Measurements from ENCODE around the gene C17orf114.

Gene C17orf114

DNA sequence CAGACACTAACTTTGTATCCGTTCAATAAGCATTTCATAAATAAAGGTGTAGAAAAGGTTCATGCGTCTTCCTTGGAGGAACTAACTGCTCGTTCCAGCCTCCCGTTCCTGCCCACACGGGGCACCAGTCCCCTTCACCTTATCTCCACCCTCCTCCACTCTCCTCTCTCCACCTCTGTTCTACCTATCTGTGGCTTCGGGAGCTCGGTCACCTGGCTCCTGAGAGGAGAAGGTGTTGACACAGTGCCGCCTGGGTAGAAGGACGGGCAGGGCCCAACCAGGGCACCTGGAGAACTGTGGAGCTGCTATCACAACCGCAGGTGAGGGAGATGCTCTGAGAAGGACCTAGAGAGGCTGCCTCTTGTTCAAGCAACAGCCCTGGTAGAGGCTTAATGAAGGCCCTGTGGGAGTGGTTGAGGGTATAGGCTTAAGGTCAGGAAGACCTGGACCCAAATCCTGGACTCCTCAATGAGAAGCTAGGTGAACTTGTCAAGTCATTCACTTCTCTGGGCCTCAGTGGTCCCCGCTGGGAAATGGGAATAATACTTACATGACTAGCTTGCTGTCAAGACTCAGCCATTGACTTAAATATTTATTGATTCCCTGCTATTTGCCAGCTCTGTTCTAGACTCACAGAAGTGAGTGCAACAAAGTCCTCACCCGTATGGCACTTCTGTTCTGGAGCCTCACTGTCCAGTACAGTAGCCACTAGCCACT is 21.4 kb upstream of the C17orf114 start:
- DNase-seq (ENCODE audit: low read depth) = no peak

DNA sequence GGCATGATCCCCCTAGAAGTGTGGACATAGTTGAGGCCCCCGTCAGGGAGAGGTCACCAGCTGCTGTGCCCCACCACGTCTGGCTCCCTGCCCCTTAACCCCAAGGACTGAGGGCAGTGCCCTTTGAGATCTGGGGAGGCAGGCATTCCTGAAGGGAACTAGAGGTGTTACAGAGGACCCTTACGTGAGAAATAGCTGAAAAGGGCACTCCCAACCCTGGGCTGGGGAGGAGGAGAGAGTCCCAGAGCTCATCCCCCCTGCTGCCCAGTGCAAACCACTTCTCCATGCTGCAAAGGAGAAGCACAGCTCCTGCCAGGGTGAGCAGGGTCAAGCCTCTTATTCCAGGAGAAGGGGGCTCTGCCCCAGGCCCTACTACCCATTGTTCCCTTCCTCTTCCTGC is 20.7 kb upstream of the C17orf114 start:
- no peak for DNase-seq (ENCODE audit: low read depth)

GRCh38 chr17:4818276-4818675 is 16.1 kb upstream of the C17orf114 start:
- no peak for DNase-seq (ENCODE audit: low read depth)

DNA sequence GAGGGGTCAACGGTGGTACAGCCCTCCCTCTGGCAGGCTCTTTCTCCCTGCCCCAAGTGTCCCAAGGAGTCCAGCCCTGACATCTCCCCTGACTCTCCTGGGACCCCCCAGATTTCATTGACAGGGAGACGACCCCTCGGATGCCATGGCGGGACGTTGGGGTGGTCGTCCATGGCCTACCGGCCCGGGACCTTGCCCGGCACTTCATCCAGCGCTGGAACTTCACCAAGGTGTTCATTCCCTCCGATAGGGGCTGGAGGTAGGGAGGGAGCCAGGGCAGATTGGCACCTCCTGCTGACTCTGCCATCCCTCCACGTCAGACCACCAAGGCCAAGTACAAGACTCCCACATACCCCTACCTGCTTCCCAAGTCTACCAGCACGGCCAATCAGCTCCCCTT is 14.7 kb upstream of the C17orf114 start:
- DNase-seq (ENCODE audit: low read depth) = no peak

- no peak for DNase-seq (ENCODE audit: low read depth)
These were observed 13.0 kb upstream of the C17orf114 start for GRCh38 chr17:4815043-4815675.

DNA sequence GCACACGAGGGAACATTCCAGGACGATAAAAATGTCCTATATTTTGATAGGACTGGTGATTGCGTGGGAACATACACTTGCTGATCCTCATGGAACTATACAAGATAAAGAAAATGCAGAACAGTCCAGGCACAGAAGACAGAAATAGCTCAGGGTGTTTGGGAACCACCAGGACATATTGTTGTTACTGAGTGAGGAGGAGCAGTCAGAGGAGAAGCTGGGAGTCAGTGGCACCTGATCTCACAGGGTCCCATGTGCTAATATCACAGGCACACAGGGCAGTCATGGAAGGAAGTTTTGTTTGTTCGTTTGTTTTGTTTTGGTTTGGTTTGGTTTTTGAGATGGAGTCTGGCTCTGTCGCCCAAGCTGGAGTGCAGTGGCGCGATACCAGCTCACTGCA is 10.6 kb upstream of the C17orf114 start:
- DNase-seq (ENCODE audit: low read depth) = no peak

- no peak for DNase-seq (ENCODE audit: low read depth)
These were observed 9.3 kb upstream of the C17orf114 start for GRCh38 chr17:4811471-4811870.

GRCh38 chr17:4810696-4811290 is 8.7 kb upstream of the C17orf114 start:
- no peak for DNase-seq (ENCODE audit: low read depth)

DNA sequence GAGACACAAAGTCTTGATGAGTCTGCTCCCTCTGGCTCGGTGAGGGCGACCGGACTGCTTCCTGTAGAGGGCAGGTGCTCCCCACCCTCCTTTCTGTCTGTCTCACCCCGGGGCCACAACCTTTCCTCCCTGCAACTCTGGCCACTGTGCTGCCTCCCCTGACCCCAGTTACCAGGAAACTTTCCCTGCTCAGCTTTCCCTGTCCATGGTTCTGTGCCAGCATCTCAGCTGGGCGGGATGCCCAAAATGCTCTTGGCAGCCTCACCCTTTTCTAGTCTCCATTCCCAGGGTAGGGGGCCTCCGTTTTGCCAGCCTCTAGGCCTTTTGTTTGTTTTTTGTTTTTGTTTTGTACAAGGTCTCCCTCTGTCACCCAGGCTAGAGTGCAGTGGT is 6.2 kb upstream of the C17orf114 start:
- DNase-seq (ENCODE audit: low read depth) = no peak

DNA sequence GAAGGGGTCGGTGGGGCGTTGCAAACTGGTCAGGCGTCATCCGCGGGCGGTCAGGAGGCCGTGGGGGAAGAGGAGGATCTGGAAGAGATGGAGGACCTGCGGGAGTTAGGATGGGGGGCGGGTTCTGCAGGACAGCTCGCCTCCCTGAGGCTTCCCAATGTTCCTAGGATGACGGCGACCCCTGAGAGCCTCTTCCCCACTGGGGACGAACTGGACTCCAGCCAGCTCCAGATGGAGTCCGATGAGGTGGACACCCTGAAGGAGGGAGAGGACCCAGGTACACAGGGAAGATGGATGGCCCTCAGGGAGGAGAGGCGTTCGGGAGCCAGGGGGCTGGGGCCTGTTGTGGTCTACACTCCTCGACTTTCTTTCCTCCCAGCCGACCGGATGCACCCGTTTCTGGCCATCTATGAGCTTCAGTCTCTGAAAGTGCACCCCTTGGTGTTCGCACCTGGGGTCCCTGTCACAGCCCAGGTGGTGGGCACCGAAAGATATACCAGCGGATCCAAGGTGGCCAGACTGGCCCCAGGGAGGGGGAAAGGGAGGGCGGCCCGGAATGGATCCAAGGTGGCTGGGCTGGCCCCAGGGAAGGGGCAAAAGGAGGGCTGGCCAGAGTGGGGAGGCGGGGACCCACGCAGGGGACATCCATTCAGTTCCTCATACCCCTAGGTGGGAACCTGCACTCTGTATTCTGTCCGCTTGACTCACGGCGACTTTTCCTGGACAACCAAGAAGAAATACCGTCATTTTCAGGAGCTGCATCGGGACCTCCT is 5.7 kb upstream of the C17orf114 start:
- no peak for DNase-seq (ENCODE audit: low read depth)

DNA sequence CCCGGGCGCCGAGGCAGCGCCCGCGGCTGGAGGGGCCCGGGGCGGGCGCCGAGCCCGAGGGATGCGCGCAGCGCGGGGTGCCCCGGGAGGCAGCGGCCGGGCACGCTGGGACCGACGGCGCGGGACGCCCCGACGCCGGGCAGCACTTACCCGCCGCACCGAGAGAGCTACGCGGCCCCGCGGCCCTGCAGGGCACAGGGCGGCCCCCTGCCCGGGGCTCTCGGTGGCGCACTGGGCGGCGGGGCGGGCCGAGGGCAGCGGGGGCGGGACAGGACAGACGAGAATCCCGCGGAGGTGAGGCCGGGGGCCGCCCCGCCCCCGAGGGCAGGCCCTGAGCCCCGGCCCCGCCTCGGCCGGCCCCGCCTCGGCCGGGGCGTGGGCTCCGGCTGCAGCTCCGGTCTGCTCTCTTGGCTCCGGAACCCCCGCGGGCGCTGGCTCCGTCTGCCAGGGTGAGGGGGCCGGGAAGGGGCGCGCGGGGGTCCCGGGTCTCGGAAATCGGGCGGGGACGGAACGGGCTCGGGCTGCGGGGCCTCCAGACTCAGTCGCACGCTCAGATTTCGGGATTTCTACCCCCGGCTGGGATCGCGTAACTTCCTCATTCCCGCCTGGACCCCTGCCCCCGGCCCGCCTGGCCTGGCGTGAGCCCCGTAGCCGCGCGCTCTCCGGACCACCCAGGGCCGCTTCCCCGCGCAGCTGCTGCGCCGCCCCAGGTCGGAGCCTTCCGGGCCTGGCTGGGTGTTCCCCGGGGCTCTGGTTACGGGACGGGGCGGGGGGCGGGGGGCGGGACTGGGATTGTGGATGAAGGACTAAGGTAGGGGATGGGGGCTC is 4.9 kb upstream of the C17orf114 start, which contains the start of gene PLD2:
TSS of gene PLD2 (plus strand) at position 376 of the 828 bp plus-strand sequence. CDS start 621 bp downstream, outside the sequence.
- DNase-seq (ENCODE audit: low read depth) = no peak

DNA sequence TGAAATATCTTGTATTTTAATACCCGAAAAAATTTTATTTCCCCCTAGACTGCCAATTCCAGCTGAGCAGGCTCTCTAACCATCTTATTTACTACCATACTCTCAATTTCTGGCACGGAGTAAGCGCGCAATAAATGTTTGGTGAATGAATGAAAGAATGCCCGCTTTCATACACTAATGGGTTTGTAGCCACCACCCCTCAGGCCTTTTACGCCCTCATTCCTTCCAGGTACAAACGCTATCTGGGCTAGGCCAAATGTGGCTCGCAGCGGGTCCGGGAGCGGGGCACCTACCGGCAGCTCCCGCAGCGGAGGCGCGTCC is 4.3 kb upstream of the C17orf114 start:
- DNase-seq (ENCODE audit: low read depth) = no peak

DNA sequence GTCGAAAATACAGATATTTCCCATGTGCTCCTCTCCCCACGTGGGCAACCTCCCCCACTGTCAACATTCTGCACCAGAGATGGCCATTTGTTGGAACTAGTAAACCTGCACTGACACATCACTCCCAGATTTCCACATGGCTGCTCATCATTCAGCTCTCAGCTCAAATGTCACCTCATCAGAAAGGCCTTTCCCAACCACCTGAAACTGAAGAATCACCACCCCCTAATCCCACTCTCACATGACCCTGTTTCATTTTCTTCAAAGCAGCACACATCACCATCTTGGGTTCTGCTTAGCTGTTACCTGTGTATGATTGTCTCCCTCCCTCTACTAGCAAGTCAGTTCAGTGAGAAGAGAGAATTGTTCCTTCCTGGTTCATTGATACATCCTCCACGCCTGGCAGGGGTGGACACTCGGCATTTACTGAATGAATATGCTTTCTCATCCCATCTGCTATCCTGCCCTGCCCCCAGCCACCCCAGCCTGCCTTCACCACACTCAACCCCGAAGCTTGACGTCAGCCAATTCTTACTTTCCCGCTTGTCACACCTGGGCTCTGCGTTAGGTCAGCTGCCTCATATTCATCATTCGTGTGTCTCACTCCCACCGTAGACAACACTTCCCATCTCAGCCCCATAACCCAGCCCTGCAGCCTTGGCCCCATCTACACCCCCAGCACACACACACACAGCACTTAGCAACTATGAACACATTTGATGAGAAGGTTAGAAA is 1.5 kb downstream of the C17orf114 start:
- no peak for DNase-seq (ENCODE audit: low read depth)

DNA sequence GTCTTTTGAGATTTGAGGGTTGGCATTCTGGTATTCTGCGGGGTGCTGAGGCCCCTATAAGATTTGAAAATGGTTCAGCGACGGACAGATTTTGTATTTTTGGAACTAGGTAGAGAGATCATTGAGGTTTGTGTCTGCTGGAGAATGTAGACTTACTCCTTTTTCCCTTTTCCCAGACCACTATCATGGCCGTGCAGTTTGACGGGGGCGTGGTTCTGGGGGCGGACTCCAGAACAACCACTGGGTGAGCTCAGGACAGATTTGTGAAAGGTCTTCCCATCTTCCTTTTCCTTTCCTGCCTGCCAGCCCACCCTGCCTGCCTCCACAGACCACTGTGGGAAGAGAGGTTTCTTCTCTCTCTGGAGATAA is 5.6 kb downstream of the C17orf114 start:
- DNase-seq (ENCODE audit: low read depth) = no peak

- no peak for DNase-seq (ENCODE audit: low read depth)
These were observed 7.0 kb downstream of the C17orf114 start for GRCh38 chr17:4795168-4795567.

DNA sequence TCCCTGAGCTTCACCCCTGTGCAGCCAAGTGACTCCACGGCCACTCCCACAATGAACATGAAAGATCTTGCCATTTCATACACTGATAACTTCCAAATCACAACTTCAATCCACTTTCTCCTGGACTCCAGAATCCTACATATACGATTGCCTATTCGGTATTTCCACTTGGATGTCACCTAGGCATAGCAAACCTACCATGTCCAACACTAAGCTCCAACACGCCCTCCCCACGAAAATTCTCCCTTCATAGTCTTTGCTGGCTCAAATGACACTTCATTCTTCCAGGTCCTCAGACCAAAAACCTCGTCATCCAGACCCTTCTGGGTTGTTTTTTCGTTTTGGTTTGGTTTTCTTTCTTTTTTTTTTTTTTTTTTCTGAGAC is 11.4 kb downstream of the C17orf114 start:
- no peak for DNase-seq (ENCODE audit: low read depth)

GRCh38 chr17:4789951-4790704 is 12.0 kb downstream of the C17orf114 start:
- peak; percentile 95 for DNase-seq (ENCODE audit: low read depth)

DNA sequence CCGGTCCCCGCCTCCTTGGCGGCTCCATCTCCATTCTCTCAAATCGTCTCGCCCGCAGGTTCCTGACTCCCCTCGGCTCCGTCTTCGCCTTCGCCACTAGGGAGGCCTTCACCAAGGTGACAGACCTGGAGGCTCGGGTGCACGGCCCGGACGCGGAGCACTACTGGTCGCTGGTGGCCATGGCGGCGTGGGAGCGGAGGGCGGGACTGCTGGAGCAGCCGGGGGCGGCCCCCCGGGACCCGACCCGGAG is 12.5 kb downstream of the C17orf114 start:
- no peak for DNase-seq (ENCODE audit: low read depth)

GRCh38 chr17:4788807-4789700 is 13.1 kb downstream of the C17orf114 start, which contains the start of gene GLTPD2:
Gene GLTPD2 (plus strand): TSS chr17:4788964. CDS start chr17:4789012, 48 bp downstream.
- no peak for DNase-seq (ENCODE audit: low read depth)

Data from HS-5 (cell line).